H1 (cell line): ENCODE data around the gene TP53BP2. TPM values are rescaled to one million over a fixed set of nuclear protein-coding genes. Genes with fewer than 3 reads are reported as not detected.

Experiments used
- CTCF ChIA-PET: fragments of 300-600 bp; sonication (Branson Sonifier 250); formaldehyde crosslinking; loops from one replicate; lab custom pipeline; 2021; ENCODE audit not compliant: partially characterized antibody; lab: Charles Lee
- POLR2A ChIA-PET: fragments of 300-600 bp; sonication (Branson Sonifier 250); formaldehyde crosslinking; loops from one replicate; lab custom pipeline; 2021; ENCODE audit warnings: inconsistent platforms; ENCODE audit not compliant: partially characterized antibody; lab: Charles Lee
- DNase-seq, 2 experiments: peaks; one replicate each; pipeline versions ENCODE4 v3.0.0 to v3.0.0-alpha.2; 2010 to 2022; ENCODE audit warnings: low spot score in 2 of 2, low read depth in 1 of 2, mixed read lengths in 1 of 2
- FAIRE-seq: peaks from 2 replicates; lab custom pipeline; 2011; peaks lifted over from hg19 to GRCh38; lab: Jason Lieb, UNC
- H2AFZ ChIP-seq: 2 replicates; pipeline ENCODE4 v1.8.1; 2012; ENCODE audit warnings: low read length, inconsistent platforms
- H2AK5ac ChIP-seq: 2 replicates; pipeline ENCODE4 v1.6.1; 2013; ENCODE audit warnings: low read depth, low read length
- H2BK120ac ChIP-seq: replicated peaks from 2 replicates; pipeline ENCODE3; 2013; ENCODE audit warnings: low read depth, low read length, inconsistent platforms
- H2BK12ac ChIP-seq: 2 replicates; pipeline ENCODE4 v1.6.1; 2013; ENCODE audit warnings: low read depth, low read length
- H2BK15ac ChIP-seq: 2 replicates; pipeline ENCODE4 v1.6.1; 2013; ENCODE audit warnings: low read length
- H2BK20ac ChIP-seq: 2 replicates; pipeline ENCODE4 v1.6.1; 2013; ENCODE audit warnings: low read length
- H2BK5ac ChIP-seq: 2 replicates; pipeline ENCODE4 v1.6.1; 2013; ENCODE audit warnings: low read depth, low read length
- H3K14ac ChIP-seq: 2 replicates; pipeline ENCODE4 v1.6.1; 2013; ENCODE audit warnings: inconsistent platforms; ENCODE audit not compliant: insufficient read length
- H3K18ac ChIP-seq: 2 replicates; pipeline ENCODE4 v1.6.1; 2013; ENCODE audit warnings: low read length; ENCODE audit errors: extremely low read depth
- H3K23ac ChIP-seq: 2 replicates; pipeline ENCODE4 v1.6.1; 2013; ENCODE audit warnings: inconsistent platforms; ENCODE audit not compliant: insufficient read length
- H3K23me2 ChIP-seq: 2 replicates; pipeline ENCODE4 v1.6.1; 2013; ENCODE audit warnings: low read depth, low read length
- H3K27ac ChIP-seq: 2 replicates; pipeline ENCODE4 v1.6.1; 2011; ENCODE audit warnings: low read depth, low read length, inconsistent platforms
- H3K27me3 ChIP-seq, 4 experiments: replicated peaks in 1 of 4; 1 replicate in 1 of 4; 2 replicates in 3 of 4; pipeline versions ENCODE4 v1.6.1 to v1.8.1; 2011 to 2013; ENCODE audit warnings: low read length in 3 of 4, mild to moderate bottlenecking in 3 of 4, inconsistent platforms in 2 of 4, mixed read lengths in 2 of 4, moderate library complexity in 1 of 4; ENCODE audit not compliant: control insufficient read depth in 3 of 4, insufficient read depth in 3 of 4; ENCODE audit errors: extremely low read depth in 1 of 4
- H3K36me3 ChIP-seq, 4 experiments: 2 replicates each; pipeline versions ENCODE4 v1.6.1 to v1.8.1; 2011 to 2013; ENCODE audit warnings: mild to moderate bottlenecking in 4 of 4, low read length in 3 of 4, moderate library complexity in 2 of 4, control low read depth in 1 of 4, inconsistent platforms in 1 of 4; ENCODE audit not compliant: insufficient read depth in 4 of 4, control insufficient read depth in 2 of 4
- H3K4ac ChIP-seq: replicated peaks from 2 replicates; pipeline ENCODE3; 2013; ENCODE audit warnings: low read length, low read depth, mixed read lengths, inconsistent platforms; ENCODE audit not compliant: insufficient read length
- H3K4me1 ChIP-seq, 4 experiments: replicated peaks in 1 of 4; 1 replicate in 1 of 4; 2 replicates in 3 of 4; pipeline versions ENCODE4 v1.6.1 to v1.8.1; 2011 to 2013; ENCODE audit warnings: low read length in 3 of 4, inconsistent platforms in 2 of 4, mixed read lengths in 1 of 4; ENCODE audit not compliant: insufficient read depth in 4 of 4, control insufficient read depth in 3 of 4
- H3K4me2 ChIP-seq, 2 experiments: 2 replicates each; pipeline versions ENCODE4 v1.6.1 to v1.8.1; 2011 to 2013; ENCODE audit warnings: low read depth in 2 of 2, low read length in 2 of 2, control low read depth in 1 of 2, inconsistent platforms in 1 of 2, mild to moderate bottlenecking in 1 of 2; ENCODE audit not compliant: insufficient read depth in 1 of 2
- H3K4me3 ChIP-seq, 4 experiments: fragments of 200-600, 300-600 bp in 1 of 4; sonication (generic), shearing (Covaris generic), sonication (Bioruptor Twin) in 1 of 4; 2 replicates each; pipeline versions ENCODE4 v1.5.1 to v1.8.1; 2011 to 2016; ENCODE audit warnings: low read length in 4 of 4, low read depth in 3 of 4, control low read depth in 2 of 4, inconsistent platforms in 2 of 4, mild to moderate bottlenecking in 2 of 4, mixed read lengths in 1 of 4, moderate library complexity in 1 of 4; ENCODE audit not compliant: insufficient read depth in 2 of 4; ENCODE audit errors: extremely low read depth in 1 of 4
- H3K56ac ChIP-seq: replicated peaks from 2 replicates; pipeline ENCODE3; 2013; ENCODE audit warnings: low read depth, mild to moderate bottlenecking, mixed read lengths, low read length, inconsistent platforms; ENCODE audit not compliant: insufficient read length
- H3K79me1 ChIP-seq: 2 replicates; pipeline ENCODE4 v1.6.1; 2013; ENCODE audit warnings: low read depth, low read length, control low read depth
- H3K79me2 ChIP-seq, 2 experiments: 2 replicates each; pipeline versions ENCODE4 v1.6.1 to v1.8.1; 2012 to 2013; ENCODE audit warnings: low read length in 2 of 2, mild to moderate bottlenecking in 2 of 2, inconsistent platforms in 1 of 2; ENCODE audit not compliant: insufficient read depth in 2 of 2, control insufficient read depth in 1 of 2
- H3K9ac ChIP-seq, 4 experiments: replicated peaks in 1 of 4; 1 replicate in 1 of 4; 2 replicates in 3 of 4; pipeline versions ENCODE4 v1.6.1 to v1.8.1; 2011 to 2013; ENCODE audit warnings: low read depth in 3 of 4, low read length in 3 of 4, control low read depth in 2 of 4, mild to moderate bottlenecking in 2 of 4, moderate library complexity in 2 of 4, inconsistent platforms in 1 of 4; ENCODE audit errors: extremely low read depth in 1 of 4
- H3K9me3 ChIP-seq, 2 experiments: 2 replicates each; pipeline versions ENCODE4 v1.6.1 to v1.8.1; 2012 to 2013; ENCODE audit warnings: mild to moderate bottlenecking in 2 of 2, moderate library complexity in 2 of 2, control low read depth in 1 of 2, inconsistent platforms in 1 of 2, low read depth in 1 of 2, low read length in 1 of 2, mixed read lengths in 1 of 2; ENCODE audit not compliant: insufficient read depth in 2 of 2
- H4K20me1 ChIP-seq, 2 experiments: replicated peaks in 1 of 2; 2 replicates each; pipeline versions ENCODE3 to v1.8.1; 2011 to 2013; ENCODE audit warnings: inconsistent platforms in 2 of 2, low read length in 2 of 2, mild to moderate bottlenecking in 1 of 2; ENCODE audit not compliant: insufficient read depth in 2 of 2, control insufficient read depth in 1 of 2
- H4K5ac ChIP-seq: 2 replicates; pipeline ENCODE4 v1.6.1; 2013; ENCODE audit warnings: low read length, low read depth, mixed read lengths, inconsistent platforms; ENCODE audit not compliant: insufficient read length
- H4K8ac ChIP-seq: 2 replicates; pipeline ENCODE4 v1.8.0; 2013; ENCODE audit warnings: mild to moderate bottlenecking, moderate library complexity, low read length, inconsistent platforms; ENCODE audit not compliant: insufficient read depth; ENCODE audit errors: extremely low read depth
- H4K91ac ChIP-seq: replicated peaks from 2 replicates; pipeline ENCODE3; 2013; ENCODE audit warnings: low read length, mixed read lengths, inconsistent platforms; ENCODE audit not compliant: insufficient read length
- EZH2 ChIP-seq: fragments of 200-600 bp; sonication (generic); IDR thresholded peaks from 2 replicates; pipeline ENCODE4 v1.7.1; 2012; ENCODE audit warnings: low read depth, mild to moderate bottlenecking, moderate library complexity, low read length, inconsistent platforms; ENCODE audit not compliant: severe bottlenecking
- FOSL1 ChIP-seq: IDR thresholded peaks from 2 replicates; pipeline ENCODE4 v1.6.1; 2011; ENCODE audit warnings: mild to moderate bottlenecking, low read depth, low read length, moderate library complexity; ENCODE audit not compliant: insufficient read depth
- MAX ChIP-seq: IDR thresholded peaks from 2 replicates; pipeline ENCODE4 v1.6.1; 2012; ENCODE audit warnings: inconsistent platforms
- RXRA ChIP-seq: IDR thresholded peaks from 2 replicates; pipeline ENCODE4 v1.6.1; 2011; ENCODE audit warnings: low read depth, mild to moderate bottlenecking, low read length, moderate library complexity; ENCODE audit not compliant: insufficient read depth
- SP1 ChIP-seq: IDR thresholded peaks from 2 replicates; pipeline ENCODE4 v1.6.1; 2011; ENCODE audit warnings: low read depth, low read length
- SRF ChIP-seq: IDR thresholded peaks from 2 replicates; pipeline ENCODE4 v1.6.1; 2011; ENCODE audit warnings: mild to moderate bottlenecking, low read depth, low read length, moderate library complexity
- TBP ChIP-seq: IDR thresholded peaks from 2 replicates; pipeline ENCODE4 v1.6.1; 2011; ENCODE audit warnings: low read depth, low read length, improper control_type of control experiment
- WGBS, 2 experiments: shearing (Covaris generic) in 1 of 2; methylation state at CpG; one replicate each; pipeline versions ENCODE4 v1.1.6 to v1.1.7; 2013 to 2015; ENCODE audit warnings: low lambda C conversion rate in 2 of 2, mixed read lengths in 2 of 2, inconsistent platforms in 1 of 2, low coverage in 1 of 2, missing lambda C conversion rate in 1 of 2; ENCODE audit not compliant: insufficient replicate concordance in 2 of 2, insufficient coverage in 1 of 2, insufficient read length in 1 of 2; ENCODE audit errors: extremely low coverage in 1 of 2, missing lambda C conversion rate in 1 of 2; 5-methylcytosine and 5-hydroxymethylcytosine counted together
- polyA plus RNA-seq, 7 experiments: library from polyadenylated mRNA; depleted of rRNA in 3 of 7; stranded (reverse) in 5 of 7; unstranded in 2 of 7; fragments of >200 nt in 5 of 7; fragments of 200-250 nt in 2 of 7; gene quantifications; 1 replicate in 5 of 7; 2 replicates in 1 of 7; 4 replicates in 1 of 7; pipeline versions ENCODE4 v1.2.1 to v1.2.3, GENCODE V29; 2011 to 2013; ENCODE audit warnings: missing spikeins in 2 of 7, mixed read lengths in 2 of 7
- total RNA-seq: library from RNA; stranded (reverse); fragmentation: NEBNext Ultra II Directional; extraction: Animal tissue kit (Norgen Biotek cat#: 25700); gene quantifications from 2 replicates; pipeline ENCODE4 v1.2.1, GENCODE V29; 2021

The TP53BP2 gene
- total and polyA plus RNA-seq, 2 of the 8 experiments (the other 6 are each of a cell fraction or from before 2014, with no cell fraction given), result 18.0 to 38.7 TPM

- Histone ChIP-seq H3K79me2 (no peaks in the 10 kb centered on the region), H3K9ac (no peak overlapping the region)
- 88% methylated on average over 4 of the region's 4 CpGs; no CpG with 5 or more reads in 1 of the 2 experiments for WGBS, 2 experiments
These were observed 94.1 kb downstream of the TP53BP2 start for GRCh38 chr1:223751696-223752095.

More at GRCh38 chr1:223751696-223752095, 94.1 kb downstream of the TP53BP2 start:
- H3K14ac ChIP-seq, result no peak overlapping the region
- H3K4me3 ChIP-seq, result no peak overlapping the region
- H3K23me2 ChIP-seq, result peaks cover 6% of the 10 kb centered on the region; the same call in 1 of the 2 replicates
- H3K4me2 ChIP-seq, result no peak overlapping the region
- H3K23ac ChIP-seq, result no peak overlapping the region
- H2BK12ac ChIP-seq, result 0 out of 2 replicates have a peak overlapping the region, but pooled peaks have one; percentile 17
- H2BK20ac ChIP-seq, result no peak overlapping the region
- peaks cover 3 to 21% (median 17%) of the 10 kb centered on the region in 4 experiments for H3K27me3 ChIP-seq
- no peak overlapping the region for H2AK5ac ChIP-seq
- CTCF ChIA-PET, result interaction anchor here (1.0 to 8.3 kb wide), 16 partner anchors 9 to 195 kb away, joined by 3 to 74 read pairs (median 26); partner anchors contain the start of gene CAPN2
- no peaks in the 10 kb centered on the region for H3K9me3 ChIP-seq
- H4K91ac ChIP-seq, result no peak overlapping the region
- no peaks in the 10 kb centered on the region for H3K36me3 ChIP-seq
- no peak overlapping the region for H3K18ac ChIP-seq
- no peak for DNase-seq
- no peak overlapping the region for H4K8ac ChIP-seq
- no peak overlapping the region for H2BK15ac ChIP-seq
- POLR2A ChIA-PET, result interaction anchor here (1.5 kb wide), 2 partner anchors 20 to 39 kb away, joined by 3 to 4 read pairs; partner anchors contain the start of gene CAPN2
- TF ChIP-seq MAX (no peak), FOSL1 (no peak), SRF (no peak), SP1 (no peak), TBP (no peak), RXRA (no peak), EZH2 (no peak)
- TF ChIP-seq, all 59 proteins: peak for 0
- no peak for FAIRE-seq
- Histone ChIP-seq H3K4me1 (peaks cover 0 to 16% (median 9%) of the 10 kb centered on the region in 4 experiments; a peak in 6 of 7 replicates), H3K79me1 (no peaks in the 10 kb centered on the region), H3K4ac (no peak overlapping the region), H2BK5ac (no peak overlapping the region), H2BK120ac (no peak overlapping the region), H3K27ac (no peak overlapping the region), H2AFZ (no peak overlapping the region), H4K20me1 (no peaks in the 10 kb centered on the region), H3K56ac (no peak overlapping the region), H4K5ac (no peak overlapping the region)
